B cell (primary cell): ENCODE data around the gene DNAJB12. TPM values are rescaled to one million over a fixed set of nuclear protein-coding genes. Genes with fewer than 3 reads are reported as not detected.

Experiments
- ATAC-seq: fragments of 200-7000 bp; cut with Tn5 transposase; one replicate; pipeline ENCODE4 v1.10.0; 2021; ENCODE audit warnings: low read depth, mild to moderate bottlenecking, moderate number of reproducible peaks, moderate library complexity
- CTCF ChIA-PET: fragments of 350-600 bp; sonication (Branson Sonifier 250); formaldehyde crosslinking; loops from one replicate; lab custom pipeline; 2021; ENCODE audit warnings: antibody characterized with exemption, inconsistent platforms; lab: Charles Lee
- POLR2A ChIA-PET: fragments of 350-600 bp; sonication (Branson Sonifier 250); formaldehyde crosslinking; loops from one replicate; lab custom pipeline; 2021; ENCODE audit warnings: antibody characterized with exemption; lab: Charles Lee
- DNase-seq: peaks from one replicate; pipeline ENCODE4 v3.0.0; 2013
- H2AFZ ChIP-seq: 2 replicates; pipeline ENCODE4 v1.6.1; 2012; ENCODE audit warnings: mild to moderate bottlenecking, low read depth, low read length; ENCODE audit not compliant: insufficient read depth, poor library complexity, severe bottlenecking
- H3K27ac ChIP-seq, 2 donors: 1 replicate in 1 of 2; 2 replicates in 1 of 2; pipeline ENCODE4 v1.5.1; 2012 to 2013; ENCODE audit warnings: low read length in 2 of 2, mild to moderate bottlenecking in 2 of 2, moderate library complexity in 1 of 2
- H3K27me3 ChIP-seq, 4 experiments: fragments of 200-600 bp in 1 of 4; sonication (generic) in 1 of 4; replicated peaks in 1 of 4; 1 replicate in 2 of 4; 2 replicates in 2 of 4; pipeline versions ENCODE4 v1.6.1 to v1.7.0; 2013 to 2016; ENCODE audit warnings: low read length in 3 of 4, mild to moderate bottlenecking in 2 of 4, mixed read lengths in 1 of 4, moderate library complexity in 1 of 4; ENCODE audit not compliant: insufficient read depth in 4 of 4, control insufficient read depth in 3 of 4; ENCODE audit errors: control extremely low read depth in 1 of 4
- H3K36me3 ChIP-seq, 2 experiments: replicated peaks in 1 of 2; 1 replicate in 1 of 2; 2 replicates in 1 of 2; pipeline versions ENCODE4 v1.6.1 to v1.7.1; 2013; ENCODE audit warnings: low read length in 1 of 2; ENCODE audit not compliant: insufficient read depth in 2 of 2, control insufficient read depth in 1 of 2; ENCODE audit errors: control extremely low read depth in 1 of 2, extremely low read depth in 1 of 2
- H3K4me1 ChIP-seq, 2 donors: fragments of 200-600 bp in 1 of 2; sonication (generic) in 1 of 2; 1 replicate in 1 of 2; 2 replicates in 1 of 2; pipeline versions ENCODE4 v1.5.1 to v1.6.1; 2013 to 2017; ENCODE audit warnings: low read length in 2 of 2; ENCODE audit not compliant: control insufficient read depth in 2 of 2, insufficient read depth in 2 of 2
- H3K4me2 ChIP-seq: replicated peaks from 2 replicates; pipeline ENCODE3; 2012; ENCODE audit warnings: mild to moderate bottlenecking, low read depth, low read length; ENCODE audit not compliant: poor library complexity, severe bottlenecking
- H3K4me3 ChIP-seq, 5 experiments: fragments of 200-600 bp in 1 of 5; sonication (generic) in 1 of 5; 1 replicate in 3 of 5; 2 replicates in 2 of 5; pipeline versions ENCODE4 v1.5.1 to v1.7.0; 2011 to 2016; ENCODE audit warnings: low read length in 4 of 5, mild to moderate bottlenecking in 4 of 5, low read depth in 2 of 5, control low read depth in 1 of 5, moderate library complexity in 1 of 5; ENCODE audit not compliant: insufficient read depth in 1 of 5; ENCODE audit errors: control extremely low read depth in 1 of 5, extremely low read depth in 1 of 5
- H3K79me2 ChIP-seq: fragments of 200-600 bp; sonication (generic); one replicate; pipeline ENCODE4 v1.6.0; 2016; ENCODE audit warnings: low read length; ENCODE audit not compliant: control insufficient read depth, insufficient read depth
- H3K9ac ChIP-seq: fragments of 200-600 bp; sonication (generic); 2 replicates; pipeline ENCODE4 v1.6.1; 2017; ENCODE audit warnings: mild to moderate bottlenecking, low read length, moderate library complexity
- H3K9me3 ChIP-seq, 3 donors: one replicate each; pipeline versions ENCODE4 v1.6.1 to v1.7.1; 2013; ENCODE audit warnings: low read length in 2 of 3; ENCODE audit not compliant: control insufficient read depth in 2 of 3, insufficient read depth in 1 of 3; ENCODE audit errors: control extremely low read depth in 1 of 3
- H4K20me1 ChIP-seq: 2 replicates; pipeline ENCODE4 v1.6.0; 2012; ENCODE audit warnings: mild to moderate bottlenecking, low read length; ENCODE audit not compliant: insufficient read depth, control insufficient read depth, poor library complexity, severe bottlenecking
- H3K27ac Mint-ChIP-seq: one replicate; pipeline ENCODE4 v1.8.0; 2021; ENCODE audit warnings: mixed read lengths
- H3K27me3 Mint-ChIP-seq: one replicate; pipeline ENCODE4 v1.8.0; 2021; ENCODE audit warnings: mixed read lengths
- H3K4me1 Mint-ChIP-seq: one replicate; pipeline ENCODE4 v1.8.0; 2021; ENCODE audit warnings: mixed read lengths
- H3K4me3 Mint-ChIP-seq: one replicate; pipeline ENCODE4 v1.8.0; 2021; ENCODE audit warnings: mixed read lengths
- H3K9me3 Mint-ChIP-seq: one replicate; pipeline ENCODE4 v1.8.0; 2022; ENCODE audit warnings: mixed read lengths; ENCODE audit not compliant: insufficient read depth
- CTCF ChIP-seq: fragments of 200-600 bp; IDR thresholded peaks from one replicate; pipeline ENCODE4 v1.8.0; 2022; ENCODE audit warnings: antibody characterized with exemption, mild to moderate bottlenecking
- EZH2 ChIP-seq: IDR thresholded peaks from 2 replicates; pipeline ENCODE4 v1.6.1; 2012; ENCODE audit warnings: borderline replicate concordance, low read depth, mild to moderate bottlenecking, moderate library complexity, low read length; ENCODE audit not compliant: insufficient read depth, poor library complexity, severe bottlenecking
- WGBS: methylation state at CpG from one replicate; pipeline ENCODE4 v1.1.5; 2013; ENCODE audit warnings: missing lambda C conversion rate; ENCODE audit not compliant: insufficient coverage; 5-methylcytosine and 5-hydroxymethylcytosine counted together
- intact Hi-C: fragments of 100-400 bp; cut with micrococcal nuclease; formaldehyde crosslinking; loops from one replicate; pipeline ENCODE4 v1.10.0; 2022
- polyA plus RNA-seq: library from polyadenylated mRNA; depleted of rRNA; stranded (reverse); fragments of >200 nt; gene quantifications from 2 replicates; pipeline ENCODE4 v1.2.3, GENCODE V29; 2012
- total RNA-seq, 2 donors: library from RNA; stranded (reverse); fragments of 120-200 nt in 1 of 2; gene quantifications; 1 replicate in 1 of 2; 2 replicates in 1 of 2; pipeline versions ENCODE4 v1.2.3 to v1.2.4, GENCODE V29; 2013 to 2022

Gene DNAJB12
- total and polyA plus RNA-seq, 2 donors (not counting 1 experiment from before 2014, with no cell fraction given): 16.1 to 42.3 TPM

GRCh38 chr10:72333112-72334015 is 21.4 kb downstream of the DNAJB12 start:
- H3K9me3 Mint-ChIP-seq: no peaks in the 10 kb centered on the region
- peaks cover 86% of the 10 kb centered on the region for H3K4me1 Mint-ChIP-seq
- intact Hi-C loops: no loop called here
- Histone ChIP-seq H3K36me3 (peaks cover 0 to 15% of the 10 kb centered on the region in 2 experiments), H3K9me3 (no peaks in the 10 kb centered on the region), H3K4me2 (peak overlapping the region; percentile 75), H4K20me1 (no peaks in the 10 kb centered on the region), H3K9ac (no peak overlapping the region), H3K27ac (peak overlapping the region; percentile 86 to 93), H3K4me1 (peaks cover 82 to 89% of the 10 kb centered on the region in 2 donors), H3K27me3 (no peaks in the 10 kb centered on the region), H3K79me2 (no peaks in the 10 kb centered on the region), H3K4me3 (no peak overlapping the region), H2AFZ (no peak overlapping the region)
- peak overlapping the region; percentile 96 for H3K27ac Mint-ChIP-seq
- peak overlapping the region; percentile 52 for H3K4me3 Mint-ChIP-seq
- ChIA-PET CTCF (interaction anchor here (0.6 to 13.9 kb wide), 13 partner anchors 8 to 729 kb away, joined by 3 to 333 read pairs (median 6); partner anchors contain the start of genes ANAPC16, ASCC1 and DDIT4), POLR2A (interaction anchor here (0.7 to 6.2 kb wide), 6 partner anchors 13 to 117 kb away, joined by 3 to 73 read pairs (median 20); partner anchors contain the start of genes ASCC1 and DDIT4)
- TF ChIP-seq CTCF (no peak), EZH2 (no peak)
- H3K27me3 Mint-ChIP-seq: no peaks in the 10 kb centered on the region
- no peak for ATAC-seq
- DNase-seq: no peak
- 97% methylated on average over 12 of the region's 19 CpGs for WGBS
